Liver (tissue), 9 donors: ENCODE measurements around the gene PLCL1. TPM values are rescaled to one million over a fixed set of nuclear protein-coding genes. Genes with fewer than 3 reads are reported as not detected.

ENCODE experiments used
- DNase-seq: peaks from one replicate; pipeline ENCODE4 v3.0.0-alpha.2; 2017; ENCODE audit warnings: low spot score
- H3K27ac ChIP-seq, 2 donors: one replicate each; pipeline ENCODE4 v1.7.0; 2013; ENCODE audit warnings: inconsistent platforms in 2 of 2, low read length in 2 of 2, control low read depth in 1 of 2, low read depth in 1 of 2, mild to moderate bottlenecking in 1 of 2
- H3K27me3 ChIP-seq, 4 donors: one replicate each; pipeline versions ENCODE4 v1.6.1 to v1.7.0; 2013; ENCODE audit warnings: low read length in 3 of 4, inconsistent platforms in 1 of 4, mild to moderate bottlenecking in 1 of 4, moderate library complexity in 1 of 4; ENCODE audit not compliant: control insufficient read depth in 4 of 4, insufficient read depth in 4 of 4
- H3K36me3 ChIP-seq, 4 donors: one replicate each; pipeline versions ENCODE4 v1.6.1 to v1.7.0; 2013; ENCODE audit warnings: low read length in 3 of 4, mild to moderate bottlenecking in 3 of 4, low read depth in 1 of 4, moderate library complexity in 1 of 4; ENCODE audit not compliant: control insufficient read depth in 4 of 4, insufficient read depth in 3 of 4
- H3K4me1 ChIP-seq, 4 donors: one replicate each; pipeline versions ENCODE4 v1.6.1 to v1.7.0; 2013; ENCODE audit warnings: low read length in 3 of 4, mild to moderate bottlenecking in 3 of 4, moderate library complexity in 1 of 4; ENCODE audit not compliant: control insufficient read depth in 4 of 4, insufficient read depth in 4 of 4
- H3K4me3 ChIP-seq, 3 donors: one replicate each; pipeline versions ENCODE4 v1.6.1 to v1.7.0; 2013; ENCODE audit warnings: low read length in 3 of 3, control low read depth in 1 of 3, low read depth in 1 of 3, mild to moderate bottlenecking in 1 of 3
- H3K9ac ChIP-seq, 2 donors: one replicate each; pipeline ENCODE4 v1.7.0; 2013; ENCODE audit warnings: low read length in 2 of 2, mild to moderate bottlenecking in 2 of 2, moderate library complexity in 2 of 2, control low read depth in 1 of 2, low read depth in 1 of 2
- H3K9me3 ChIP-seq, 4 donors: one replicate each; pipeline versions ENCODE4 v1.6.1 to v1.7.0; 2013; ENCODE audit warnings: low read length in 3 of 4; ENCODE audit not compliant: control insufficient read depth in 4 of 4
- ATF3 ChIP-seq: IDR thresholded peaks from 2 replicates; pipeline ENCODE4 v1.6.1; 2016; ENCODE audit warnings: antibody characterized with exemption
- CTCF ChIP-seq: fragments of 150-350 bp; IDR thresholded peaks from 2 replicates; pipeline ENCODE4 v1.5.1; 2017; ENCODE audit warnings: improper control_type of control experiment, low read depth, low read length; ENCODE audit not compliant: missing input control
- EGR1 ChIP-seq, 2 donors: IDR thresholded peaks; 2 replicates each; pipeline ENCODE4 v1.6.1; 2016 to 2018; ENCODE audit warnings: antibody characterized with exemption in 2 of 2, low read depth in 2 of 2
- FOXA1 ChIP-seq: IDR thresholded peaks from 2 replicates; pipeline ENCODE4 v1.6.1; 2016; ENCODE audit warnings: antibody characterized with exemption
- FOXA2 ChIP-seq: IDR thresholded peaks from 2 replicates; pipeline ENCODE4 v1.6.1; 2016; ENCODE audit warnings: antibody characterized with exemption
- GABPA ChIP-seq, 2 donors: IDR thresholded peaks in 1 of 2; conservative IDR thresholded peaks in 1 of 2; 2 replicates each; pipeline ENCODE4 v1.6.1; 2016; ENCODE audit warnings: antibody characterized with exemption in 2 of 2, mild to moderate bottlenecking in 1 of 2, moderate library complexity in 1 of 2
- HNF4A ChIP-seq, 2 donors: conservative IDR thresholded peaks; 2 replicates each; pipeline ENCODE4 v1.6.1; 2016; ENCODE audit warnings: antibody characterized with exemption in 2 of 2, mild to moderate bottlenecking in 2 of 2
- HNF4G ChIP-seq: IDR thresholded peaks from 2 replicates; pipeline ENCODE4 v1.6.1; 2016; ENCODE audit warnings: antibody characterized with exemption
- JUND ChIP-seq, 2 donors: IDR thresholded peaks; 2 replicates each; pipeline ENCODE4 v1.6.1; 2016; ENCODE audit warnings: antibody characterized with exemption in 2 of 2
- MAX ChIP-seq: IDR thresholded peaks from 2 replicates; pipeline ENCODE4 v1.6.1; 2016; ENCODE audit warnings: antibody characterized with exemption
- NR2F2 ChIP-seq: IDR thresholded peaks from 2 replicates; pipeline ENCODE4 v1.6.1; 2016; ENCODE audit warnings: antibody characterized with exemption
- RAD21 ChIP-seq, 2 donors: IDR thresholded peaks; 2 replicates each; pipeline ENCODE4 v1.6.1; 2016; ENCODE audit warnings: antibody characterized with exemption in 2 of 2, mild to moderate bottlenecking in 2 of 2
- REST ChIP-seq: IDR thresholded peaks from 2 replicates; pipeline ENCODE4 v1.6.1; 2016; ENCODE audit warnings: antibody characterized with exemption, mild to moderate bottlenecking
- RXRA ChIP-seq, 2 donors: IDR thresholded peaks; 2 replicates each; pipeline ENCODE4 v1.6.1; 2017 to 2018; ENCODE audit warnings: antibody characterized with exemption in 2 of 2, mild to moderate bottlenecking in 1 of 2
- SP1 ChIP-seq: IDR thresholded peaks from 2 replicates; pipeline ENCODE4 v1.6.1; 2018; ENCODE audit warnings: antibody characterized with exemption, mild to moderate bottlenecking
- TAF1 ChIP-seq: conservative IDR thresholded peaks from 2 replicates; pipeline ENCODE4 v1.6.1; 2016; ENCODE audit warnings: antibody characterized with exemption, mild to moderate bottlenecking
- YY1 ChIP-seq: IDR thresholded peaks from 2 replicates; pipeline ENCODE4 v1.6.1; 2016; ENCODE audit warnings: antibody characterized with exemption, mild to moderate bottlenecking
- ZBTB33 ChIP-seq: IDR thresholded peaks from 2 replicates; pipeline ENCODE4 v1.6.1; 2016; ENCODE audit warnings: antibody characterized with exemption
- WGBS: extraction: QIAGEN DNeasy Blood & Tissue Kit; methylation state at CpG from one replicate; pipeline ENCODE4 v1.1.7; 2013; 5-methylcytosine and 5-hydroxymethylcytosine counted together
- polyA plus RNA-seq, 2 donors: library from polyadenylated mRNA; stranded (reverse) in 1 of 2; unstranded in 1 of 2; fragments of 200-250 nt in 1 of 2; fragments of >200 nt in 1 of 2; fragmentation: Nextera tagmentation in 1 of 2; extraction: Ambion mirVana in 1 of 2; gene quantifications; one replicate each; pipeline versions ENCODE4 v1.2.1 to v1.2.3, GENCODE V29; 2013 to 2015
- total RNA-seq, 2 donors: library from RNA; depleted of rRNA; stranded (reverse); fragments of >200 nt; gene quantifications; one replicate each; pipeline ENCODE4 v1.2.3, GENCODE V29; 2014
- donor health status: healthy.
- donor health status: healthy.
- donor health status: healthy.
- donor health status: healthy.
- donor health status: healthy.

The PLCL1 gene
- total and polyA plus RNA-seq, 4 donors = 0.08 to 0.59 (median 0.31) TPM

GRCh38 chr2:198173242-198173641 lies 368.8 kb downstream of the PLCL1 start:
- H3K36me3 ChIP-seq = no peaks in the 10 kb centered on the region
- no peaks in the 10 kb centered on the region for H3K27me3 ChIP-seq
- no peak for DNase-seq
- H3K9me3 ChIP-seq = no peaks in the 10 kb centered on the region
- no peak overlapping the region for H3K4me3 ChIP-seq
- H3K4me1 ChIP-seq = no peaks in the 10 kb centered on the region
- H3K9ac ChIP-seq = no peak overlapping the region
- no peak for TF ChIP-seq CTCF
- no peak for TF ChIP-seq HNF4A (conservative IDR thresholded peaks at IDR 0.05)
- no peak for TF ChIP-seq RAD21 (IDR thresholded peaks at IDR 0.05)
- no peak for TF ChIP-seq FOXA2
- TF ChIP-seq HNF4G = no peak
- TF ChIP-seq NR2F2 = no peak
- no peak for TF ChIP-seq SP1
- no peak for TF ChIP-seq RXRA (IDR thresholded peaks at IDR 0.05)
- TF ChIP-seq TAF1 = no peak
- no peak for TF ChIP-seq FOXA1
- TF ChIP-seq REST = no peak
- no peak for TF ChIP-seq GABPA (IDR thresholded peaks at IDR 0.05 in 1 of 2, conservative IDR thresholded peaks at IDR 0.05 in 1 of 2)
- no peak for TF ChIP-seq YY1
- TF ChIP-seq EGR1 (IDR thresholded peaks at IDR 0.05; ENCODE audit: low read depth in 2 of 2) = no peak
- no peak for TF ChIP-seq JUND (IDR thresholded peaks at IDR 0.05)
- TF ChIP-seq ATF3 = no peak
- no peak for TF ChIP-seq ZBTB33
- TF ChIP-seq MAX = no peak
- WGBS = 44% methylated on average over 6 of the region's 6 CpGs
- no peak overlapping the region for H3K27ac ChIP-seq

- Histone ChIP-seq H3K36me3 (no peaks in the 10 kb centered on the region), H3K27me3 (no peaks in the 10 kb centered on the region), H3K4me3 (no peak overlapping the region), H3K9me3 (no peaks in the 10 kb centered on the region), H3K9ac (no peak overlapping the region), H3K27ac (no peak overlapping the region), H3K4me1 (no peaks in the 10 kb centered on the region)
- DNase-seq = no peak
- 73% methylated on average over 2 of the region's 2 CpGs for WGBS
- TF ChIP-seq MAX = no peak
- TF ChIP-seq ATF3 = no peak
- no peak for TF ChIP-seq JUND (IDR thresholded peaks at IDR 0.05)
- no peak for TF ChIP-seq RAD21 (IDR thresholded peaks at IDR 0.05)
- TF ChIP-seq ZBTB33 = no peak
- no peak for TF ChIP-seq FOXA1
- TF ChIP-seq CTCF = no peak
- TF ChIP-seq SP1 = no peak
- no peak for TF ChIP-seq HNF4G
- TF ChIP-seq GABPA (IDR thresholded peaks at IDR 0.05 in 1 of 2, conservative IDR thresholded peaks at IDR 0.05 in 1 of 2) = no peak
- TF ChIP-seq YY1 = no peak
- no peak for TF ChIP-seq FOXA2
These were observed 369.5 kb downstream of the PLCL1 start for GRCh38 chr2:198173864-198174263.
